Fibroblast of lung (primary cell): ENCODE results near the gene RAC2.

Source experiments
- EZH2 ChIP-seq: IDR thresholded peaks from 2 replicates; pipeline ENCODE4 v1.5.1; 2012; ENCODE audit warnings: low read length, control low read depth, mild to moderate bottlenecking; ENCODE audit errors: missing control alignments
- TF ChIP-seq, protein P1 (sequence below), 2 donors: IDR thresholded peaks in 1 of 2; conservative IDR thresholded peaks in 1 of 2; 1 replicate in 1 of 2; 2 replicates in 1 of 2; pipeline ENCODE4 v1.5.1; 2011 to 2012; ENCODE audit warnings: low read length in 2 of 2, control low read depth in 1 of 2, inconsistent platforms in 1 of 2, low read depth in 1 of 2, mild to moderate bottlenecking in 1 of 2

DNA sequence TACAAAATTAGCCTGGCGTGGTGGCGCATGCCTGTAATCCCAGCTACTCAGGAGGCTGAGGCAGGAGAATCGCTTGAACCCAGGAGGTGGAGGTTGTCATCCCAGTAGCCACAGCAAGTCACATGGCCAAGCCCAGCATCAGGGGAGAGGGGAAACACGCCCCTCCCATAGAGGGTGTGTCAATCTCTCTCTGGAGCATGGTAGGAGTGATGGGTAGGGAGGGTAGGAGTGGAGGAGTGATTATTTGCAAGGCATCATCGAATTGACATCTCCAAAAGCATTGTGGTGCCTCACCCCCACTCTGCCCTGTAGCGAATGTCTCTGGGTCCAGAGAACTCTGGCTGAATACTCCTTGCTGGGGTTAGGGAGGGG is 25.7 kb downstream of the RAC2 start:
- TF ChIP-seq, protein P1, sequence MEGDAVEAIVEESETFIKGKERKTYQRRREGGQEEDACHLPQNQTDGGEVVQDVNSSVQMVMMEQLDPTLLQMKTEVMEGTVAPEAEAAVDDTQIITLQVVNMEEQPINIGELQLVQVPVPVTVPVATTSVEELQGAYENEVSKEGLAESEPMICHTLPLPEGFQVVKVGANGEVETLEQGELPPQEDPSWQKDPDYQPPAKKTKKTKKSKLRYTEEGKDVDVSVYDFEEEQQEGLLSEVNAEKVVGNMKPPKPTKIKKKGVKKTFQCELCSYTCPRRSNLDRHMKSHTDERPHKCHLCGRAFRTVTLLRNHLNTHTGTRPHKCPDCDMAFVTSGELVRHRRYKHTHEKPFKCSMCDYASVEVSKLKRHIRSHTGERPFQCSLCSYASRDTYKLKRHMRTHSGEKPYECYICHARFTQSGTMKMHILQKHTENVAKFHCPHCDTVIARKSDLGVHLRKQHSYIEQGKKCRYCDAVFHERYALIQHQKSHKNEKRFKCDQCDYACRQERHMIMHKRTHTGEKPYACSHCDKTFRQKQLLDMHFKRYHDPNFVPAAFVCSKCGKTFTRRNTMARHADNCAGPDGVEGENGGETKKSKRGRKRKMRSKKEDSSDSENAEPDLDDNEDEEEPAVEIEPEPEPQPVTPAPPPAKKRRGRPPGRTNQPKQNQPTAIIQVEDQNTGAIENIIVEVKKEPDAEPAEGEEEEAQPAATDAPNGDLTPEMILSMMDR (conservative IDR thresholded peaks at IDR 0.05 in 1 of 2, IDR thresholded peaks at IDR 0.05 in 1 of 2; ENCODE audit: low read depth in 1 of 2, low read length in 2 of 2), result no peak
- TF ChIP-seq EZH2, result no peak
